K562 (cell line): ENCODE results near the gene LIMS1. TPM values are rescaled to one million over a fixed set of nuclear protein-coding genes. Genes with fewer than 3 reads are reported as not detected.
"Not testable (repeated sequence)": the region's sequence is repeated elsewhere in the genome, so short reads cannot be mapped to it uniquely, and the experiment has no call there.

Experiments used
- ATAC-seq: fragments of 200-7000 bp; cut with Tn5 transposase; 3 replicates; pipeline ENCODE4 v1.9.1; 2020; ENCODE audit warnings: moderate library complexity
- BruUV-seq: library from RNA; stranded (reverse); fragments of 400-500 nt; replicated peaks from 2 replicates; lab custom pipeline; 2021; lab: Mats Ljungman, UMichigan
- CTCF ChIA-PET: fragments of 300-600 bp; formaldehyde crosslinking; extraction: SDS; loops from one replicate; lab custom pipeline; 2021; ENCODE audit warnings: low intra/inter-chr PET ratio; lab: Yijun Ruan, JAX
- POLR2A ChIA-PET: fragments of 300-600, 350-650 bp; sonication (Branson Sonifier 250); formaldehyde crosslinking; extraction: SDS; loops from one replicate; lab custom pipeline; 2021; ENCODE audit warnings: antibody characterized with exemption, inconsistent platforms; lab: Yijun Ruan, JAX
- DNase-seq, 4 experiments: peaks; one replicate each; pipeline versions ENCODE4 v3.0.0 to v3.0.0-alpha.2; 2011 to 2018; ENCODE audit warnings: low spot score in 3 of 4, mixed read lengths in 3 of 4; ENCODE audit errors: extremely low read depth in 1 of 4
- FAIRE-seq: peaks from 2 replicates; lab custom pipeline; 2011; peaks lifted over from hg19 to GRCh38; lab: Jason Lieb, UNC
- H2AFZ ChIP-seq: 2 replicates; pipeline ENCODE4 v1.6.0; 2011; ENCODE audit warnings: low read depth, low read length, control low read depth, inconsistent platforms
- H3K27ac ChIP-seq: fragments of 200-600 bp; 3 replicates; pipeline ENCODE4 v1.8.0; 2011; ENCODE audit warnings: low read depth, mild to moderate bottlenecking, control low read depth, inconsistent platforms, low read length, moderate library complexity, mixed read lengths; ENCODE audit errors: extremely low read depth
- H3K27me3 ChIP-seq, 2 experiments: fragments of 300-600 bp in 1 of 2; 2 replicates in 1 of 2; 3 replicates in 1 of 2; pipeline versions ENCODE4 v1.6.0 to v1.8.0; 2011; ENCODE audit warnings: inconsistent platforms in 2 of 2, low read length in 2 of 2, mild to moderate bottlenecking in 1 of 2, mixed read lengths in 1 of 2, moderate library complexity in 1 of 2; ENCODE audit not compliant: control insufficient read depth in 2 of 2, insufficient read depth in 2 of 2
- H3K36me3 ChIP-seq: fragments of 300-600 bp; 3 replicates; pipeline ENCODE4 v1.8.0; 2011; ENCODE audit warnings: mild to moderate bottlenecking, low read length, inconsistent platforms; ENCODE audit not compliant: control insufficient read depth, insufficient read depth
- H3K4me1 ChIP-seq, 2 experiments: fragments of 200-600 bp in 1 of 2; replicated peaks in 1 of 2; 2 replicates in 1 of 2; 3 replicates in 1 of 2; pipeline versions ENCODE4 v1.5.1 to v1.8.0; 2011; ENCODE audit warnings: inconsistent platforms in 2 of 2, low read length in 2 of 2, mild to moderate bottlenecking in 1 of 2, mixed read lengths in 1 of 2, moderate library complexity in 1 of 2; ENCODE audit not compliant: control insufficient read depth in 2 of 2, insufficient read depth in 2 of 2
- H3K4me2 ChIP-seq: 2 replicates; pipeline ENCODE4 v1.6.1; 2011; ENCODE audit warnings: low read length, control low read depth, inconsistent platforms, mixed read lengths; ENCODE audit not compliant: insufficient read depth
- H3K4me3 ChIP-seq: fragments of 200-600 bp; sonication (generic), shearing (Covaris generic); 2 replicates; pipeline ENCODE4 v1.5.1; 2016; ENCODE audit warnings: control low read depth, inconsistent platforms
- H3K79me2 ChIP-seq: fragments of 200-600 bp; 3 replicates; pipeline ENCODE4 v1.8.0; 2011; ENCODE audit warnings: low read length, inconsistent platforms; ENCODE audit not compliant: control insufficient read depth, insufficient read depth
- H3K9ac ChIP-seq, 2 experiments: 2 replicates each; pipeline versions ENCODE4 v1.6.0 to v1.6.1; 2011; ENCODE audit warnings: low read depth in 2 of 2, low read length in 2 of 2, control low read depth in 1 of 2, inconsistent platforms in 1 of 2, mild to moderate bottlenecking in 1 of 2, mixed read lengths in 1 of 2; ENCODE audit not compliant: insufficient read depth in 1 of 2
- H3K9me1 ChIP-seq: one replicate; pipeline ENCODE4 v1.6.0; 2011; ENCODE audit warnings: inconsistent platforms, mild to moderate bottlenecking, low read length, moderate library complexity; ENCODE audit not compliant: control insufficient read depth, insufficient read depth
- H3K9me3 ChIP-seq: replicated peaks from 2 replicates; pipeline ENCODE4 v1.5.1; 2011; ENCODE audit warnings: low read depth, low read length, inconsistent platforms; ENCODE audit not compliant: control insufficient read depth, insufficient read depth
- H4K20me1 ChIP-seq: replicated peaks from 2 replicates; pipeline ENCODE4 v1.6.1; 2011; ENCODE audit warnings: low read length, inconsistent platforms, mixed read lengths; ENCODE audit not compliant: control insufficient read depth, insufficient read depth
- KDM1A ChIP-seq, 2 experiments: fragments of 450-650 bp; IDR thresholded peaks; 2 replicates each; pipeline ENCODE4 v1.6.1; 2016; ENCODE audit warnings: mild to moderate bottlenecking in 2 of 2
- WGBS: fragments of 100-300 bp; shearing (Covaris generic); methylation state at CpG from one replicate; pipeline ENCODE4 v1.1.6; 2016; ENCODE audit warnings: low coverage, mixed read lengths; ENCODE audit not compliant: insufficient coverage; ENCODE audit errors: missing lambda C conversion rate; 5-methylcytosine and 5-hydroxymethylcytosine counted together
- in situ Hi-C: fragments of 300-500 bp; cut with MboI; formaldehyde crosslinking; loops from 4 replicates; pipeline ENCODE4 v1.15.0; 2018; ENCODE audit warnings: inconsistent platforms, mixed read lengths
- intact Hi-C: fragments of 100-400 bp; cut with micrococcal nuclease; formaldehyde crosslinking; loops from 2 replicates; pipeline ENCODE4 v1.14.2; 2022
- polyA plus RNA-seq, 8 experiments: library from polyadenylated mRNA; depleted of rRNA in 4 of 8; stranded (reverse) in 5 of 8; unstranded in 3 of 8; fragments of >200 nt; fragmentation: Nextera tagmentation in 2 of 8; fragmentation: Illumina TruSeq in 1 of 8; extraction: Ambion mirVana in 2 of 8; extraction: Trizol in 1 of 8; gene quantifications; 2 replicates each; pipeline versions ENCODE4 v1.2.1 to v1.2.3, GENCODE V29; 2011 to 2014; ENCODE audit warnings: inconsistent platforms in 1 of 8, missing spikeins in 1 of 8
- total RNA-seq, 7 experiments: library from RNA; depleted of rRNA in 6 of 7; stranded (reverse); fragments of >200 nt in 6 of 7; fragmentation: Illumina TruSeq in 2 of 7; extraction: Trizol in 2 of 7; gene quantifications; 2 replicates each; pipeline versions ENCODE4 v1.2.1 to v1.2.3, GENCODE V29; 2011 to 2021; ENCODE audit warnings: low replicate concordance in 1 of 7

The LIMS1 gene
- total and polyA plus RNA-seq, 9 of the 15 experiments (the other 6 are each of a cell fraction or from before 2014, with no cell fraction given), result 52.8 to 134 (median 81.0) TPM

DNA sequence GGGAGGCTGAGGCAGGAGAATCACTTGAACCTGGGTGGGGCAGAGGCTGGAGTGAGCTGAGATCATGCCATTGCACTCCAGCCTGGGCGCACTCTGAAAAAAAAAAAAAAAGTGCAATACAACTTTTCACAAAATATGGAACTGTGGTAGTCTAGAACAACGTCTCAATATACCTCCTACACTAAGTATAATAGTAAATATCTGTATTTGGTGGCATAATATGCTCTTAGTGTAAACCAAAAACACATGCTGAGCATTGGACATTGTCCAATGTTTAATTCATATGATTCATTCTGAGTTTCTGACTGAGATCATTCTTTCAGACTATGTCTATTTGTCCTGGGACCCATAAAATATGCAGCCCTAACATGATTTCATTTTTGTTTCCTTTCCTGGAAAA, 19.8 kb upstream of the LIMS1 start:
- ATAC-seq, H3K4me2 ChIP-seq, H3K9me3 ChIP-seq, H3K79me2 ChIP-seq, CTCF ChIA-PET, H2AFZ ChIP-seq, intact Hi-C loops, H3K27me3 ChIP-seq, H4K20me1 ChIP-seq, DNase-seq, H3K9ac ChIP-seq, BruUV-seq, H3K36me3 ChIP-seq, FAIRE-seq, H3K4me1 ChIP-seq, H3K9me1 ChIP-seq, H3K4me3 ChIP-seq, H3K27ac ChIP-seq, POLR2A ChIA-PET: not testable (repeated sequence)
- 36% methylated on average over 1 of the region's 2 CpGs for WGBS
- in situ Hi-C loops, result loop anchor here (10.0 kb wide), 1 partner anchor 620 kb away; no protein-coding TSS in a partner anchor

- ATAC-seq, H2AFZ ChIP-seq, H3K9me3 ChIP-seq, CTCF ChIA-PET, intact Hi-C loops, H3K27ac ChIP-seq, in situ Hi-C loops, H3K4me1 ChIP-seq, DNase-seq, BruUV-seq, H3K36me3 ChIP-seq, H3K27me3 ChIP-seq, H3K9me1 ChIP-seq, FAIRE-seq, H3K9ac ChIP-seq, H3K79me2 ChIP-seq, POLR2A ChIA-PET, H4K20me1 ChIP-seq, H3K4me2 ChIP-seq, H3K4me3 ChIP-seq: not testable (repeated sequence)
- WGBS, result 90% methylated on average over 5 of the region's 6 CpGs
- TF ChIP-seq KDM1A (IDR thresholded peaks at IDR 0.05), result peak; percentile 73 to 86
Measured at GRCh38 chr2:108524688-108525087, 9.6 kb upstream of the LIMS1 start.
